GM19043 (cell line): ENCODE measurements around the gene SLC22A4.
A peak's percentile ranks its signal among the peaks of the same experiment; 100 is the strongest.

Experiments
- ATAC-seq: cut with Tn5 transposase; IDR thresholded peaks from one replicate; pipeline ENCODE4 v1.9.1; 2021; ENCODE audit warnings: low read depth; ENCODE audit not compliant: unreplicated experiment

The SLC22A4 gene

DNA sequence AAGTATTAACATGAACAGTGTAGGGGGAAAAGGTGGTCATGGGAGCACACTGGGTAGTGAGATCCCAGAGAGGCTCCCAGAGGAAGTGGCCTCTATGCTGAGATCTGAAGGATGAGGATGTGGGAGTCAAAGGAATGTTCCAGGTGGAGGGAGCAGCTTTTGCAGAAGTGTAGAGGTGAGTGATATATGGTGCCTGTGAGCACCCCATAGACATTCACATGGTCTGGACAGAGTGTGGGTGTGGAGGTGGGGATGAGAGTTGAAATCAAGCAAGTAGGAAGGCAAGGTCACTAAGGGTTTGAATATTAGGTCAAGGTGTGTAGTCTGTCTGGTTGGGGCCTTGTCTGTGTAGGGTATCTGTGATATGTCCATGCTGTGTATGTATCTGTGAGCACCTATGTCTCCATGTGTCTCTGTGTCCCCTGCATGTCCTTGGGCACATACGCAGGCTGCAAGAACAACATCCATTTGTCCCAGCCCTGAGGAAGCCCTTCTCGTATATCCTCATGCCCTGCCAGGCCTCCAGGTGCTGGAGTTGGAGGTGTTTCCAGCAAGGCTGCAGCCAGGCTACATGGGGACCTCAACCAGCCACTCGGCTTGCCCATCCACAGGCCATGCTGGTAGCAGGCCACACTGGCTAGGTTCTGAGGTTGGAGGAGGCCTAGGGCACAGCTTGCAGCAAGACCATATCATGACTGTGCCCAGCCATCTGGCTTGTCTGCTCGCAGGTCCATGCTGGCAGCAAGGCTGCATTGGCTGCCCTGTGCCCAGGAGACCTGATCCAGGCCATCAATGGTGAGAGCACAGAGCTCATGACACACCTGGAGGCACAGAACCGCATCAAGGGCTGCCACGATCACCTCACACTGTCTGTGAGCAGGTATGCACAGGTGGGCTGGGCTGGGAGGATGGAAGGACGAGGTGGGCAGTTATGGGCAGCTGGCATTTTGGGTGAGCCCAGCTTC lies 32.0 kb upstream of the SLC22A4 start:
- ATAC-seq, result no peak

DNA sequence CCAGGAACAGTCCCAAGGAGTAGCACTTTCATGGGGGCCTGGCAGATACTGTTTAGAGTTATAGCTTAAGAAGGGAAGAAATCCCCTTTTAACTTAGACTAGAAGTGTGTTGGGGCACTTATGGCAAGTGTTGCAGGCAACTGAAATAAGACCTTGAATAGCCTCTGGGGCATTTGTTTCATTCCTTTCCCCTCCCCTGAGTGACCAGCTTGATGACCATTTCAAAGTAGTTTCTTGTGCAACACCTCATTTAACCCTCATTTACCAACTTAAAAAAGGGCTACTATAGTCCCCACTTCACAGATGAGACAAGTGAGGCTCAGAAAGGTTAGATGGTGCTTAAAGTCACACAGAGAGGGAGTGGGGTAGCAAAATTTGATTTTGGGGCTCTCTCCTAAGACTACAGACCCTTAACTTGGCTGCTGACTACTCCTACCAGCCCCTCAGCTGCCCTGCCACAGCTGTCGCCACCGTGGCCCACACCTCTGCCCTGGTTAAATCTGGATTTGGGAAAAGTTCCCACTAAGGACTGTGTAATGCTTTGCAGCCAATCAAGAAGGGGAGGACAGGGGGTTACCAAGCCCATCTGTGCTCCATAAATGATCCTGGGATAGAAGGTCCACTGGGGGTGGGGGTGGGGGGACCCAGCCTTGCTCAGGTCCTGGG lies 31.2 kb upstream of the SLC22A4 start:
- ATAC-seq, result no peak

GRCh38 chr5:132263548-132264261 lies 30.5 kb upstream of the SLC22A4 start:
- no peak for ATAC-seq

GRCh38 chr5:132264546-132265335 lies 29.5 kb upstream of the SLC22A4 start:
- ATAC-seq, result no peak

- no peak for ATAC-seq
These were observed 28.7 kb upstream of the SLC22A4 start for GRCh38 chr5:132265336-132266030.

DNA sequence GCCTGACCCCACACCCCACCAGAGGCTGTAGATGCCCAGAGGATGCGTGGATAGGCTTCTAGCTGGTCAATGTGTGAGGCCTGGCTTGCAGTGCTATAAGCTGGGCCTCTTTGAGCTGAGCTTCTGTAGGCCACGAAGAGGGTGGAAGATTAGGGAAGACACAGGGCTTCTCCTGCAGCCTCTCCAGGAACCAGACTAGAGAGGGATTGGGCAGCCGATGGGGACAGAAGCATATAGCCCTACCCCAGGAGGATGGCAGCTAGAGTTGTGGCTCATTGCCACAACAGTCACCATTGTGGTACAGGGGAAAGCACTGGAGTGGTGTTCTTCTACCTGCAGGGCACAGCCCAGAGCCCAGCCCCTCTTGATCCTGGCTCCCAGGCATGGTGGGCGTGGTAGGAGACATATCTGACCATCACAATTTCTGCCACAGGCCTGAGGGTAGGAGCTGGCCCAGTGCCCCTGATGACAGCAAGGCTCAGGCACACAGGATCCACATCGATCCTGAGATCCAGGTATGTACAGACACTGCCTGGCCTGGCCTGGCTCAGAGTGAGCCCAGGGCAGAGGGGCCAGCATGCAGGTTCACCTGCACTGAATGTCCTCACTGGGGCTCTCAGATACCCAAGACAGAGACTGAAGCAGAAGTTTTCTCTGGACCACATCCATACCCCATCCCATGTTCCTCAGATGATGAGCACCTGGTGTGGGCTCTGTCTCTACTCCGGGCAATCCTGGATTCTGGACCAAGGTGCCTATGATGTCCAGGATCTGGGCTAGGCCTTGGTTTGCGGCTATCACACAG lies 28.0 kb upstream of the SLC22A4 start:
- no peak for ATAC-seq

DNA sequence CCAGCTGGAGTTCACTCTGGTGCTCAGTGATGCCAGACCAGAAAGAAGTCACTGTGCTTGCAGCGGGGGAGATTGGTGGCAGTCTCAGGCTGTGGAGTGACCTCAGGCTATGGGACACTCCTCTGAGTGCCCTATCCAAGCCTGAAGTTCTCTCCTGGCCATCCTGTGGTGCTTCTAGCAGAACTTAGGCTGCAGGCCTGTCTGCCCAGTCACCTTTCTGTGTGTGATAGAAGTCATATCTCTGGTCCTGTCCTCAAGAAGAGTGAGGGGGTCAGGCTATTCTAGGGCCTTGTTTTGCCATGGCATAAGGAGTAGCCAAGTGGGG lies 27.4 kb upstream of the SLC22A4 start:
- no peak for ATAC-seq

- no peak for ATAC-seq
These were observed 26.9 kb upstream of the SLC22A4 start for GRCh38 chr5:132267166-132267739.

- ATAC-seq, result peak; percentile 4
These were observed 26.0 kb upstream of the SLC22A4 start for GRCh38 chr5:132267931-132268768.

DNA sequence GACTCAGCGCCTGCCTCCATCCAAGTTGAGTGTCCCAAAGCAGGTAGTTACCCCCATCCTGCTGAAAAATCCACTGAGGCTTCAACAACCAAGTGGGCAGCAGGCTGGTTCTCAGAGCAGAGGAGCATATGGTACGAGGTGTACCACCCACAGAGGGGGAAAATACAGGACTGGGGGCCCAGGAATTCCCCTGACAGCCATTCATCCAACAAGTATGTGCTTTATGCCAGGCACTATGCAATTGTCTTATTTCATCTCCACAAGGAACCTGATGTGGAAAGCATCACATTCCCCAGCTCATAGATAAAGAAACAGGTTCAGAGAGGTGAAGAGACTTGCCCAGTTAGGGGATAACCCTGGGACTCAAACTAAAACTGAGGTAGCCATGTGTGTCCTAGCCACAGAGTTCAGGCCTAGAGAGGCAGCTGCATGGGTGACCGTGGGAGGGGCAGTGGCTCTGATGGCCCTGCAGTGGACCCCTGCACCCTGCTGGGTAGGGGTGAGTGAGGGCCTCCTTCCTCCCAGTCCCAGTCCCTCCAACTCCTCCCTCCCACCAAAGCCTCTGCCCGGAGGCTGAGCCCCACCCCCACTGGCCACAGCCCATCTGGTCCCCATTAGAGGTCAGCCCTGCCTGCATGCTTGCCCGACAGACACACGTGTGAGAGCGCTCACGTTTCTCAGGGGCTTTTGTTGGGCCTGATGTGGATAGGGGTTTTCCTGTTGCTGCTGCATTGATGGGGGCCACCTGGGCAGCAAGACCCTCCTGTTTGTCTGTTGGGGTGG lies 25.2 kb upstream of the SLC22A4 start:
- ATAC-seq, result peak; percentile 70

DNA sequence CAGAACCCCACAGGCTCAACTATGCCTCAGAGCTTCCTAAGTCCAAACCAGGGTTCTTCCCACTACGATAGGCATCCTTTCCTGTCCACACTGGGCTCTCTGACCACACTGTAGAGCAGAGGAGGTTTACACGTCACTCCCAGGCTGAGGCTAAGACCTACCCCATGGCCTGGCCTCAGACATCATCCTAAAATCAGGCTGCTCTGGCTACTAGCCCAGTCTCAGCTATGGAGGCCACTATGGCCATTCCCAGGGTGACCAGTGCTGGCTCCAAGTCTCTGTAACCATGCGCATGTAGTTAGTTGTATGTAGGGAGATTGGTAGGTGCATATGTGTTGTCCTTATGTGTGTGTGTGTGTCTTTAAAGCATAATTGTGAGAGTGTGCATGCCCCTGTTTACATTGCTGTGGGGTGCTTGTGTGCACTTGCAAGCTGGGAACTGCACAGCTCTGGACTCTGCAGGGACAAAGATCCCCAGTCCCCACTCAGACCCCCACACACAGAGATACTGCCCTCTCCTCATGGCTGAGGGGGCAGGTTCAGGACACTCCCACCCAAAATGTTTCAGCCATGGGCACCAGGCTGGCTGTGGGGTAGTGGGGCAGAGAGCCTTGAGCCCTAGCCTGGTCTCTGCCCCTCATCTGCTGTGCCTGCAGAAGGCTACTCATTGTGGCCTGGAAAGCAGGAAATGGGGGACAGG lies 24.4 kb upstream of the SLC22A4 start:
- no peak for ATAC-seq

DNA sequence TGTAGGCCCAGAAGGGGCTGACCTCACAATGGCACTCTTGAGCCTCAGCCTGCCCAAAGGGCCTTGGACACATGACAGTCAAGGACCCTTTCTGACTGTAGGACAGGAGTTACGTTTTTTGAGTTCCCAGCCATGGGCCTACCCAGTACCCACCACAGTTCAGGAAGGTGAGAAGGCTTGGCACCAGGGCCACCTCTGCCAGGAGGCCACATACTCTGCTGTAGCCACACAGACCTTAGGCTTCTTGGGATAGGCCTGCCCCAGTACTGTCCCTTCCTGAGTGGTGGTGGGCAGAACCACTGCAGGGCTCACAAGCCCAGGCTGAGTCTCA lies 23.9 kb upstream of the SLC22A4 start:
- no peak for ATAC-seq

DNA sequence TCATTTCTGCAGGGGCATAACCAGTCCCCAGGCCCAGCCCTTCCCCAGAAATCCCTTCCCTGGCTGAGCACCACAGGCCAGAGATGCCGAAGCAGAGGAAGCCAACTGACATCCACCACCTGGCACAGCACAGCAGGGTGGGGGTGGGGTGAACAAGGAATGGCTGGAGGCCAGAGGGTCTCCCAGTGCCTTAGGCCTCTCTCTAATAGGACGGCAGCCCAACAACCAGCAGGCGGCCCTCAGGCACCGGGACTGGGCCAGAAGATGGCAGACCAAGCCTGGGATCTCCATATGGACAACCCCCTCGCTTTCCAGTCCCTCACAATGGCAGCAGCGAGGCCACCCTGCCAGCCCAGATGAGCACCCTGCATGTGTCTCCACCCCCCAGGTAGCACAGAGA lies 23.5 kb upstream of the SLC22A4 start:
- ATAC-seq, result no peak

GRCh38 chr5:132271251-132272246 lies 22.6 kb upstream of the SLC22A4 start:
- ATAC-seq, result no peak
